WERI-Rb-1 (cell line): ENCODE measurements around the gene NOL4L.

Experiments used
- DNase-seq: peaks from one replicate; pipeline ENCODE4 v3.0.0-alpha.2; 2020
- H3K27ac ChIP-seq: fragments of 250-450 bp; sonication (Bioruptor Pico); 2 replicates; pipeline ENCODE4 v1.5.1; 2020; ENCODE audit warnings: mild to moderate bottlenecking, moderate library complexity
- H3K27me3 ChIP-seq: fragments of 250-450 bp; sonication (Bioruptor Pico); 2 replicates; pipeline ENCODE4 v1.5.1; 2021; ENCODE audit warnings: mild to moderate bottlenecking, low read depth, moderate library complexity; ENCODE audit not compliant: insufficient read depth, severe bottlenecking
- H3K36me3 ChIP-seq: fragments of 250-450 bp; sonication (Bioruptor Pico); 2 replicates; pipeline ENCODE4 v1.5.1; 2020; ENCODE audit warnings: mild to moderate bottlenecking, moderate library complexity
- H3K4me3 ChIP-seq: 2 replicates; pipeline ENCODE4 v1.5.1; 2011; ENCODE audit warnings: low read depth, mild to moderate bottlenecking, control low read depth, low read length
- H3K9me3 ChIP-seq: fragments of 250-450 bp; sonication (Bioruptor Pico); 2 replicates; pipeline ENCODE4 v1.5.1; 2021; ENCODE audit warnings: mild to moderate bottlenecking, moderate library complexity; ENCODE audit not compliant: severe bottlenecking
- CTCF ChIP-seq: IDR thresholded peaks from 2 replicates; pipeline ENCODE4 v1.5.1; 2011; ENCODE audit warnings: low read depth, mild to moderate bottlenecking, control low read depth, inconsistent platforms, low read length

The NOL4L gene

DNA sequence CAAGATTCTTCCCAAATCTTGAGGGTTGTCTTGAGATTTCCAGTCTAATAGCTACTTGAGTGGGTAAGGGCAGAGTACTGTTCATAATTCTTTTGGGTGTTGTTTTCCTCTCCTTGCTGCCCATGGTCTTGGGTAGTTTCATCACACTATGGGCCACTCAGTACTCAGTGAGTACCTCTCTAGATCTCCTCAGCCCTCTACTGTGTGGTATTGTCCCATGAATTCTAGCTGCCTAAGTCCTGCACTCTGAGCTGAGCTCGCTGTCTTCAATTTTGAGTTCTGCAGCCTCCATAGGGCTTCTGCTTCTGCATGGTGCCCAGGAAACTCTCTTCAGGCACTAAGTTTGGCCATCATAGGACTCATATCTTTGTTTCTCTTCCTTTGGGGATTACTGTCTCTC lies 184.7 kb downstream of the NOL4L start:
- Histone ChIP-seq H3K9me3 (no peaks in the 10 kb centered on the region), H3K4me3 (no peak overlapping the region), H3K27me3 (no peaks in the 10 kb centered on the region), H3K36me3 (peaks cover 6% of the 10 kb centered on the region; the same call in 1 of the 2 replicates), H3K27ac (no peak overlapping the region)
- DNase-seq, result no peak
- no peak for TF ChIP-seq CTCF

DNA sequence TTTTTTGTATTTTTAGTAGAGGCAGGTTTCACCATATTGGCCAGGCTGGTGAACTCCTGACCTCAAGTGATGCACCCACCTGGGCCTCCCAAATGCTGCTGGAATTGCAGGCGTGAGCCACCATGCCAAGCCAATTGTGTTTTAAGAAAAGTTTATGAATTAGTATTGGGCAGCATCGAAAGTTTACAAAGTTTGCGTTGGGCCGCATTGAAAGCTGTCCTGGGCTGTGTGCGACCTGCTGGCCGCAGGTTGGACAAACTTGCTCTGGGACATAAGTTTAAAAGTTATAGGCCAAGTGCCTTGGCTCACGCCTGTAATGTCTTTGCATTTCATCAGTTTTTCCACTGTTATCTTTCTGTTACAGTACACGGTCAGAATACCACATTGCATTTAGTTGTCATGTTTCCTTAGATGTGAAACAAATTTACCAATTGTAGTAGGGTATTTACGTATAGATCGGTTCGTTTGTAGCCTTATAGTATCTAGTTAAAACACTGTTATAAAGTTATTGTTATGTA lies 187.5 kb downstream of the NOL4L start:
- H3K4me3 ChIP-seq, result no peak overlapping the region
- H3K27ac ChIP-seq, result no peak overlapping the region
- no peak for DNase-seq
- H3K36me3 ChIP-seq, result peaks cover 6% of the 10 kb centered on the region; the same call in 1 of the 2 replicates
- TF ChIP-seq CTCF, result no peak
- no peaks in the 10 kb centered on the region for H3K9me3 ChIP-seq
- H3K27me3 ChIP-seq, result no peaks in the 10 kb centered on the region

GRCh38 chr20:32396646-32397160 lies 188.4 kb downstream of the NOL4L start:
- no peak overlapping the region for H3K27ac ChIP-seq
- no peak for TF ChIP-seq CTCF
- no peaks in the 10 kb centered on the region for H3K27me3 ChIP-seq
- H3K36me3 ChIP-seq, result no peaks in the 10 kb centered on the region; the same call in 1 of the 2 replicates
- no peak for DNase-seq
- H3K9me3 ChIP-seq, result no peaks in the 10 kb centered on the region
- no peak overlapping the region for H3K4me3 ChIP-seq

- Histone ChIP-seq H3K27ac (no peak overlapping the region), H3K9me3 (no peaks in the 10 kb centered on the region), H3K27me3 (no peaks in the 10 kb centered on the region), H3K4me3 (no peak overlapping the region), H3K36me3 (peaks cover 11% of the 10 kb centered on the region)
- no peak for DNase-seq
- no peak for TF ChIP-seq CTCF
Measured at GRCh38 chr20:32395066-32395465, 190.1 kb downstream of the NOL4L start.
